ENCODE data around the gene DZIP1L.

Gene DZIP1L

GRCh38 chr3:138012526-138012925 is 102.9 kb downstream of the DZIP1L start:
- TF ChIP-seq GATA2 (IDR thresholded peaks at IDR 0.05; ENCODE audit: low read depth, low read length) (no peak), GATA3 (IDR thresholded peaks at IDR 0.05; ENCODE audit: low read depth, low read length) (no peak)
